WI38 (cell line): ENCODE measurements around the gene BRINP1.

ENCODE experiments used
- H3K4me3 ChIP-seq: 2 replicates; pipeline ENCODE4 v1.5.1; 2011; ENCODE audit warnings: low read depth, mild to moderate bottlenecking, control low read depth, low read length
- TF ChIP-seq, protein P1 (sequence below): IDR thresholded peaks from 2 replicates; pipeline ENCODE4 v1.5.1; 2012; ENCODE audit warnings: low read depth, mild to moderate bottlenecking, control low read depth, low read length

BRINP1 gene

DNA sequence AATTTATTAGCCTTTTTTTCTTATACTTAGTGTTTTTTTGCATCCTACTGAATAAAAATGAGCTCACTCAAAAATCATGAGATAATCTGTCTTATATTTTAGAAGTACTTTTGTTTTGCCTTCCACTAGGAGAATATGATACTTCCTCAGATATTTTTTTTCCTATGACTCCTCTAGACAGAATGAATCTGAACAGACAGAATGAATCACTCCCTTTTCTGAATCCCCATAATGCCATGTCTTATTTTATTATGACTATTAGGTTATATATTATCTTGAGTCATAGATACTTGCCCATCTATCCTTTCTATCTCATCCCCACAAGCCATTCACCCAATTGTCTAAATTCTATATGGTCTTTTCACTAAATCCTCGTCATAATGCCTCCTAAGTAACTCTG is 134.6 kb downstream of the BRINP1 start:
- TF ChIP-seq, protein P1, sequence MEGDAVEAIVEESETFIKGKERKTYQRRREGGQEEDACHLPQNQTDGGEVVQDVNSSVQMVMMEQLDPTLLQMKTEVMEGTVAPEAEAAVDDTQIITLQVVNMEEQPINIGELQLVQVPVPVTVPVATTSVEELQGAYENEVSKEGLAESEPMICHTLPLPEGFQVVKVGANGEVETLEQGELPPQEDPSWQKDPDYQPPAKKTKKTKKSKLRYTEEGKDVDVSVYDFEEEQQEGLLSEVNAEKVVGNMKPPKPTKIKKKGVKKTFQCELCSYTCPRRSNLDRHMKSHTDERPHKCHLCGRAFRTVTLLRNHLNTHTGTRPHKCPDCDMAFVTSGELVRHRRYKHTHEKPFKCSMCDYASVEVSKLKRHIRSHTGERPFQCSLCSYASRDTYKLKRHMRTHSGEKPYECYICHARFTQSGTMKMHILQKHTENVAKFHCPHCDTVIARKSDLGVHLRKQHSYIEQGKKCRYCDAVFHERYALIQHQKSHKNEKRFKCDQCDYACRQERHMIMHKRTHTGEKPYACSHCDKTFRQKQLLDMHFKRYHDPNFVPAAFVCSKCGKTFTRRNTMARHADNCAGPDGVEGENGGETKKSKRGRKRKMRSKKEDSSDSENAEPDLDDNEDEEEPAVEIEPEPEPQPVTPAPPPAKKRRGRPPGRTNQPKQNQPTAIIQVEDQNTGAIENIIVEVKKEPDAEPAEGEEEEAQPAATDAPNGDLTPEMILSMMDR = no peak
- no peak overlapping the region for H3K4me3 ChIP-seq

DNA sequence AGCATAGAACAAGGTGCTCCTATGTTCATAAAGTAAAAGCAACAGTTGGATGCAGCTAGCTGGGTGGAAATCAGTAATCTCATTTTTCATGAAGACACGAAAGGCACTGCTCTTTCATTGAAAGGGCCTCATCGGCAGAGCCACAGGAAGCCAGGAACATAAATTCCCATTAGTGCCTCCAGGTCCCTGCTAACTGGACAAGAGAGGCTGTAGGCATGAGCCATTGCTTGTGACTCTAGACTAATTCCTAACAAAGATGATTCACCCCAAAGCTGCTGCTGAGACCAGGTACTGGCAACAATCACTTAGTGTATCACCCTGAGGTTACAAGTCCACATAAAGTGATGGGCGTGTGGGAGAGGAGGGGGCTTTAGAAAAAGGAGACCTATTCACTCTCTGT is 141.8 kb downstream of the BRINP1 start:
- TF ChIP-seq, protein P1 = no peak
- no peak overlapping the region for H3K4me3 ChIP-seq

DNA sequence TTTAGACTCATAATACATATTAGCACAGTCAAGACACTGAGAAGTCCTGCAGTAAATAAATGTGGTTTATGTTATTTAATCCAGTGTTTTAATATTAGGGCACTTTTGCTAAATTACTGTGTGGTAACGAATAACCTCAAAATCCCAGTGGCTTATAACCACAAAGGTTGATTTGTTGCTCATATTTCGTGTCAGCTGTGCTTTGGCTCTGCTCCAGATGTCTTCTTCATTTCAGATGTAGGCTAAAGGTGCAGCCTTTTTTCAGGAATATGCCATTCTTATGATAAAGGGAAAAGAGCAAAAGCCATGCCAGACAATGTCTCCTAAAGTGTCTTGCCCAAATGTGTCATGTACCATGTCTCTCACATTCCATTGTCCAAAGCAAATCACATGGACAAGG is 144.8 kb downstream of the BRINP1 start:
- TF ChIP-seq, protein P1 = no peak
- no peak overlapping the region for H3K4me3 ChIP-seq

DNA sequence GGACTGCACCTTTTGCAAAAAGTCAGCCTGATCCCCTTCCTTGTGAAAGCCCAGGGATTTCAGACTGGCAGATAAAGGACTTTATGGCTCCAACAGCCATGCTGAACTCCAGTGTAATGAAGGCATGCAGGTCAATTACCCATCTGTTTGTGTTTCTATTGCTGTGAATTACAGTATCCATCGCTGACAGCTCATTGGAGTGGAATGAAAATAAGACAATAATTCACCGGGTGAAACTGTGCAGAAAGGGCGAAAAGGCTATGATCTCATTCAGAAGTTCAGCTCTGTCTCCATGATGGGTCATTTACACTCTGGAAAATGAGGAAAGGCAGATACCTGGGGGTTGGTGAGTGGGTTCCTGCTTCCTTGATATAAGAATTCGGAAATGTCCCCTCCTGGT is 148.0 kb downstream of the BRINP1 start:
- TF ChIP-seq, protein P1 = no peak
- no peak overlapping the region for H3K4me3 ChIP-seq

DNA sequence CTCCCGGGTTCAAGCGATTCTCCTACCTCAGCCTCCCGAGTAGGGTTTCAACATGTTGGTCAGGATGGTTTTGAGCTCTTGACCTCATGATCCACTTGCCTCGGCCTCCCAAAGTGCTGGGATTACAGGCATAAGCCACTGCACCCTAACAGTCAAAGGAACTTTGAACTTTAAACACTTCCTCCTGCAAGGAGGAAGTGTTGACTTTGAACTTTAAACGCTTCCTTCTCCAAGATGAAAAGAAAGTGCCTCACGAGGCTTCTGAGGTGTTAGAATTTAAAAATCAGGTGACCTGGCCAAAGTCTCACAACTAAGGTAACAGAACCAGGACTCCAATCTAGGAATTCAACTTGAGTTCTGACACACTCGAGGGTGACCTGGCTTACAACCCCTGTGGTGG is 150.9 kb downstream of the BRINP1 start:
- TF ChIP-seq, protein P1 = no peak

DNA sequence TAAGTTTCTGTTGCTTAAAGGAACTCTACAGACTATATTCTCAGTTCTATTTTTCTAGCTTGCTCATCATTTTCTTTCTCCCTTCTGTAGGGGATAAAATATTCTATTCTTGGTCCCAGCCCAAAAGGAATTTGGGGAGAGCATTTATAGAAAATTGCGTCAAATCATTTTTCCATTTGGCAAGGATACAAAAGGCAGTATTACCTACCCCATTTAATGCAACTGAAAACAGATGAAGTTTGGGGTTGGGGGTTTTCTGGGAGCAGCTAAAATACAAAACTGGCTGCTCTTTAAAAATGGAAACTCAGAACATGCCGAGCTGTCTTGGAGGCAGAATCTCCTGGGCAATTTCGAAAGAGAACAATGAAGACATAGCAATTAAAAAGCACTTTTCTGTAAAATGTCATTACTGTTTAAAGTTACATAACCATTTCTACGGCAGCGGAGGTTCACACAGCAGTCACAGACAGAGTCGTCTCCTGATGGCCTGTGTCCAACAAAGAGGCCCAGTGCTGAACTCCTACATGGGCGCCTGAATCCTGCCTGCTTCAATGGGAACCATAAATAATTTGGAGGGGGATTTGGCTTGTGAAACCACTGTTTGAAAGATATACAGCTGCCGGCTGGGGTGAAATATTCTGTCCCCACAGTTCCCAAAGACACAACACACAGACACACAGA is 152.4 kb downstream of the BRINP1 start:
- H3K4me3 ChIP-seq = no peak overlapping the region
- TF ChIP-seq, protein P1 = no peak

More for the DNA sequence above, 150.9 kb downstream of the BRINP1 start:
- no peak overlapping the region for H3K4me3 ChIP-seq

DNA sequence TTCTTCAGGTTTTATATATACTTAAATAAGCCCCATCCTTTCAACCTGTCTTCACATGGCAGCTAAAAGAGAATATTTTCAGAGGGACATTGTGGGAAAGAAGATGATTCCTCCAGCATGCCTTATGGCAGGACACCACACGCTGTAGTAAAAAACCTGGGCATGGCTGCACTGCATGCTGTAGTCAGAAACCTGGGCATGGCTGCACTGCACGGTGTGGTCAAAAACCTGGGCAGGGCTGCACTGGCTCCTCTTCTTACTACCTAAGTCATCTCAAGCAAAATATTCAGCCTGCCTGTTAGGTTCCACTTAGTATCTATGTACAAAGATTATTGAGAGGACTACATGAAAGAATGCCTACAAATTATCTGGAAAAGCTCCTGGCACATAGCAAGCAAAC is 153.6 kb downstream of the BRINP1 start:
- no peak overlapping the region for H3K4me3 ChIP-seq

More for the DNA sequence above, 153.6 kb downstream of the BRINP1 start:
- TF ChIP-seq, protein P1 = no peak
